HuH-7.5 (cell line): Measurements from ENCODE around the gene TMEM143.
A peak's percentile ranks its signal among the peaks of the same experiment; 100 is the strongest.
"Not testable (repeated sequence)": the region's sequence is repeated elsewhere in the genome, so short reads cannot be mapped to it uniquely, and the experiment has no call there.

Experiments
- DNase-seq: peaks from one replicate; pipeline ENCODE4 v3.0.0; 2011; ENCODE audit warnings: low spot score

Gene TMEM143

DNA sequence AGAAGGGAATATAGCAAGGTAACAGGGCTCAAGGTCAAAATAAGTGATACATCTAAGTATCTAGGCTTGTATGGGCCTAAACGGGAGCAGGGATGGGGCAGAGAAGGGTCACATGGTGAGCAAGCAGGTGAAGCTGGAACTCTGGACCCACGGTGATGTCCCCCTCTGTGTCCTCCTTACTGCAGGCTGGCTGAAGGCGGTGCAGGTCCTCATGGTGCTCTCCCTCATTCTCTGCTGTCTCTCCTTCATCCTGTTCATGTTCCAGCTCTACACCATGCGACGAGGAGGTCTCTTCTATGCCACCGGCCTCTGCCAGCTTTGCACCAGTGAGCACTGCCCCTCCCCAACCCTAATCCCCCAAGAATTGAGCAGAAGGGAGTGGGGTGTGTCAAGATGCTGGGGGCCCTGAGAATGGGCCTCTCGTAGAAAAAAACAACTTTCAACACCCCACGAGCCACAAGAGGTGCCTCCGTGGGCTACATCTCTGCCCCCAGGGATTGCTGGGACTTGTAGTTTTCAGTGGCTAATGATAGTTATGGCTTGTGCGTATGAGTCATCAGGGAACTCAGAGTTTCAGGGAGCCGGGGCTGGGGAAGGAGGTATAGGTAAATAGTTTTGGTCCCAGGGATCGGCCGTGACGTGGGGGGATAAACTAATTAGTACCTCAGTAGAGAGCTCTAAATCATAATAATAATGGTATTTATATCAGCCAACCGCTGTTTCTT is 34.4 kb downstream of the TMEM143 start:
- peak; percentile 51 for DNase-seq

DNA sequence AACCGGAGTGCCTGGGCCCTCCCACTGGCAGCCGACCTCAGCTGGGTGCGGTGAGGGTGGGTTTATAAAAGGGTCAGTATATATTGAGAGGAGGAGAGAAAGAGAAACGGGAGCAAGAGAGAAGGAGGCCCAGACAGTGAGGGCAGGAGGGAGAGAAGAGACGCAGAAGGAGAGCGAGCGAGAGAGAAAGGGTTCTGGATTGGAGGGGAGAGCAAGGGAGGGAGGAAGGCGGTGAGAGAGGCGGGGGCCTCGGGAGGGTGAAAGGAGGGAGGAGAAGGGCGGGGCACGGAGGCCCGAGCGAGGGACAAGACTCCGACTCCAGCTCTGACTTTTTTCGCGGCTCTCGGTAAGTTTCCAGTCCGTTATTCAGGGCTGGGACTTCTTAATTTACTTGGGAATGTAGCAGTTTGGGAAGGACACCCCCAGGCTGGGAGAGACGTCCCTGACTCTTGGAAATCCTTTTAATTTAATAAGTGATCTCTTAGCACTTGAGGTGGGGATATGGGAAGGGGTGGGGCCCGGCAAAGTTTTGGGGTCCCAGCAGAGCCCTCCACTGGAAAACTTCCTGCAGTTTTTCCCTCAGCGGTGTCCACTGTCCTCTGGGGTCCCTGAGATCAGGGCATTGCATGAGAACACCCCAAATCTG is 38.4 kb downstream of the TMEM143 start, which contains the start of gene EMP3:
TSS of gene EMP3 (plus strand) at position 288 of the 646 bp plus-strand sequence. CDS start 1,293 bp downstream, outside the sequence.
- peak; percentile 42 for DNase-seq

DNA sequence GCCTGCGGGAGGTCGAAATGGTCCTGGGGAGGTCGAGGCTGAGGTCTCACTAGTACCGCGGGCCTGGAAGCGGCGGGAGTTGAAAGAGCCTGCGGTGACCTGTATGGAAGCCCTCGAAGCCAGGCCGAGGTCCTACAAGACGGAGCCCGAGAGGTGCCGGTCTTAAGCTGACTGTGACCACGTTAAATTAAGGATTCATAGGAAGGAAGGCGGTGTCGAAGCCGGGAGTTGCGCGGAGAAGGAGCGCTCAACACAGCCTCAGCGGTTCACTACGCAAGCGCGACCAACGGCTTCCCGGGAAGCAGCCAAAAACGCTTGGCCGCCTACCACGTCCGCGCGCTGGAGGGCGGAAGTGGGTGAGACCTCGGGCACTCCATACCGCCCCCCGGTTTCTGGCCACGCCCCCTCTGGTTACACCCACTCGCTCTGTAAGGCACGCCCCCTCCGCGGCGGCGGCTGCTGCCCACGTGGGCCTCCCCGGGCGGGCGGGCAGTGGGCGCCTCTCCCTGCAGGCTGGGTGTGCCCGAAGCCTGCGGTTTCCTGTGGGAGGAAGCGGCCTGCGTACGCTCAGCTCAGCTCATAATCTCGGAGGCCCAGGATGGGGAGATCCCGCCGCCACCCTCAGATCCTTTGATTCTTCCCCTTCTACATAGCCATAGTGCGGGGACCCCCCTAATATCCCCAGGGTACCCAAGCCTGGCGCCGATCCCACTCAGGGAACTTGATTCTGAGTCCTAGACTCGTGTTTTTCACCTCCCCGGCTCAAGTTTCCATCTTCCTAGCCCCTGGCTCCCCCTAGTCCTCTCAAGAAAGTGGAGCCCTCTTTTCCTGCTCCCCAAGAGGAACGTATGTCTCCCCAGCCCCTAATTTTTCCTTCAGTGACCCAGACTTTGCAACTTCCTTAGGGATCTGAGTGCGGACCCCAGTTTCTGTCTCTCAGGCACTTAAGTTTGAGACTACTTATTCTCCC is 41.8 kb downstream of the TMEM143 start:
- peak; percentile 94 for DNase-seq

- DNase-seq = peak; percentile 94
Measured at GRCh38 chr19:48321372-48321621, 42.4 kb downstream of the TMEM143 start.

GRCh38 chr19:48319647-48320541 is 43.8 kb downstream of the TMEM143 start:
- peak; percentile 72 for DNase-seq

- no peak for DNase-seq
Measured at GRCh38 chr19:48318286-48318987, 45.3 kb downstream of the TMEM143 start.

GRCh38 chr19:48317708-48317960 is 46.1 kb downstream of the TMEM143 start:
- not testable (repeated sequence) for DNase-seq

DNA sequence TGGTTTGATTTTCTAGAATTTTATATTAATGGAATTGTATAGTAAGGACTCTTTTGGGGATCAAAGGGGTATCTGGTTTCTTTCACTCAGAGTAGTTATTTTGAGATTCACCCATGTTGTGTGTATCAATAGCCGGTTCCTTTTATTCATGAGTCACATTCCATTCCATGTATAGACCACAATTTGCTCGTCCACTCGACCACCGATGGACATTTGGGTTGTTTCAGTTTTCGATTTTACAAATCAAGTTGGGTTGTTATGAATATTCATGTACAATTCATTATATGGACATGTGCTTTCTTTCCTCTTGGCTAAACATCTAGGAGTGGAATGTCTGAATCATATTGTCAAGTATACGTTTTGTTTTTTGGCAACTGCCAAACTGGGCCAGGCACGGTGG is 48.0 kb downstream of the TMEM143 start:
- DNase-seq = no peak

GRCh38 chr19:48311384-48311783 is 52.4 kb downstream of the TMEM143 start:
- no peak for DNase-seq

- no peak for DNase-seq
Measured at GRCh38 chr19:48310227-48310626, 53.5 kb downstream of the TMEM143 start.

DNA sequence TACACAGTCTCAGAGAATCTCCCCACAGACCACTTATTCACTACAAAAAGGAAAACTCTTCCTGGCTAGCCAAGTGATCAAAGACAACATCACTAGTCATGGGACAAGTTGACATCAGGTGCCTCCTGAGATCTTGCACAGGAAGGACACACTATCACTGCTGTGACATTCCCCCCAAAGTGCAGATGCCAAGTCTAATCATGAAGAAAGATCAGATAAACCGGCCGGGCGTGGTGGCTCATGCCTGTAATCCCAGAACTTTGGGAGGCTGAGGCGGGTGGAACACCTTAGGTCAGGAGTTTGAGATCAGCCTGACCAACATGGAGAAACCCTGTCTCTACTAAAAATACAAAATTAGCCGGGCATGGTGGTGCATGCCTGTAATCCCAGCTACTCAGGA is 54.0 kb downstream of the TMEM143 start:
- not testable (repeated sequence) for DNase-seq

DNA sequence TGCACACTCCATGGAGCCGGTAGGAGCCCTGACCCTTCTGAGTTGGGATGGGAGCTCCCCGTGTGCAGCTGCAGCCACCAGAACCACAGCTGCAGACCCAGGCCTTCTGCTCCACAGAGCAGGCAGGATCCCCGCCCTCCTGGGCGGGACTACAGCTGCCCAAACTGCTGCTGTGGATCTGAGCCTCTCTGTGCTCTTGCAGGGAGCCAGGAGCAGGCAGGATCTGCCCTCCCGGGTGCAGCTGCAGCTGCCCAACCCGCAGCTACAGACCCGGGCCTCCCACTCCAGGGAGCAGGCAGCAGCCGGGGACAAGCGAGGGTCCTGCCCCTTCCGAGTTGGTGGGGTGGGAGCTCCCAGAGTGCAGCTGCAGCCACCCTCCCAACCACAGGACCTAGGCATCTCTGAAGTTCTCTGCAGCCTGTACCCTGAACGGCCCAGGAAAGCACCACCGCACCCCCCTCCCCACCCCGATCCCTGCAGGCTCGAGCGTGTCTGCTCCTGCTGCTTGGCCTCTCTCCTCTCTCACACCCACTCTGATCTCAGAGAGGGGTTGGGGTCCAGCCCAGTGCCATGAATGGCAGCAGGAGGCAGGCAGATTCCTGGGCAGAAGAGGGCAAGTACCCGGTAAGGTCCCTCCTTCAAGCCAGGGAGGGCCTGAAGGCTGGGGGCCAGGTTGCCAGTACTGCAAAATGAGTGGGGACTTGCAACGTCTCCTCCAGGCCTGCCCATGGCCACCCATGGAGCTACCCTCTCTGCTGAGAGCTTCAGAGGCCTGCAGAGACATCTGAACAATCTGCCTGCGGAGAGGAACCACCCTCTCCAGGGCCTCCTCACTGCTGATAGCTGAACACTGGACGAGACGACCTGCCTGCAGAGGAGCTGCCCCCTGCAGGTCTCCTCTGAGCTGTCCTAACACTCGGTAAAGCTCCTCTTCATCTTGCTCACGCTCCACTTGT is 54.8 kb downstream of the TMEM143 start:
- no peak for DNase-seq

DNA sequence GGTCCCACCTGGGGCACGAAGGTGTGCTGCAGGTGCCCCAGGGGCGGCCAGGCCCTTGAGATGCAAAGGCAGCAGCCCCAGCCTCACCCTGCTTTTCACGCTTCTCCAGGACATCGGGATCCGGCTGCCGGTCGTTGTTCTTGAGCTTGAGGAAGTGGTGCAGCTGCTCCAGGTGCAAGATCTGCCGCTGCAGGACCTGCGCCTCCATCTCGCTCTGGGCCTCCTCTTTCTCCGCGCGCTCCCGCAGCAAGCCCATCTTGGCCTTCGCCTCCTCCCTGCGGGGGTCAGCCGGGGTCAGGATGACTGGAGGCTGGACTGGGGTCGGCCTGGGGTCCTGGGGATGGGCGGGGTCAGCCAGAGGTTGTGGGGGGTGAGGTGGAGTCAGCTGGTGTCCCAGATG is 59.9 kb downstream of the TMEM143 start:
- DNase-seq = no peak

DNA sequence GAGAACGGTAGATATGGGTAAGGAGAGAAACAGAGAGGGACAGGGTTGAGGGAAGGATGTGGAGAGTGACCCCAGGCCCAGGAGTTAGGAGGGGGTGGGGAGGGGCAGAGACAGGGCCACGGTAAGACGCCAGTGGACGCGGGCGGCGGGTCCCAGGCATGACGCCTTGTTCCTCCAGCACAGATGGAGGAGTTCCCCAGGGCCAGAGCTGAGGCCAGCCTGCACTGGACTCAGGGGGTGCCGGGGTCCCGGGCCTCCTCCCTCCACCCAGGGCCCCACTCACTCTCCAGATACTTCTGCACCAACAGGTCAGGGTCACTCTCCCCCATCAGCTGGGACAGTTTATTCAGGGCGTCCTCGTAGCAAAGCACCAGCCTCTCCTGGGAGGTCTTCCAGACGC is 60.4 kb downstream of the TMEM143 start:
- DNase-seq = no peak

DNA sequence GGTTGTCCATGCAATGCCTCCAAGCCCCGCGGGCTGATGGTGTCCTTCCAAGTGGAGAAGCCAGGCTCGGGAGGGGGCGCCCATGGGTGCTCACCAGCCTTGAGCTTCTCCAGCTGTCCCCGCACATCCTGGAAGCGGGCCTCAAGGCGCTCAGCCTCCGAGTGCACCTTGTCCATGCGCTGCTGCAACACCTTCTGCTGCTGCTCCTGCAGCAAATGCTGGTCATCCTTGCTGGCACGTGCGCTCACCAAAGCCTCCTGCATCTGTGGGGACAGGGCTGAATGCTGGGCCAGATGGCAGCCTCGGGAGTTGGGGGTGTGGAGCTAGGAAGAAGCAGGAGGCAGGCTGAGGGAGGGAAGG is 61.2 kb downstream of the TMEM143 start:
- no peak for DNase-seq

- no peak for DNase-seq
Measured at GRCh38 chr19:48301886-48302599, 61.7 kb downstream of the TMEM143 start.

- no peak for DNase-seq
Measured at GRCh38 chr19:48297975-48298374, 65.8 kb downstream of the TMEM143 start.

- DNase-seq = no peak
Measured at GRCh38 chr19:48296963-48297734, 66.6 kb downstream of the TMEM143 start.

GRCh38 chr19:48295458-48295857 is 68.3 kb downstream of the TMEM143 start:
- DNase-seq = no peak
